GM12878 (cell line): ENCODE results near the gene ZNF771. TPM values are rescaled to one million over a fixed set of nuclear protein-coding genes. Genes with fewer than 3 reads are reported as not detected.

Experiments
- ASH2L ChIP-seq: fragments of 300-600, 200-600 bp; sonication (generic); IDR thresholded peaks from 2 replicates; pipeline ENCODE4 v1.6.1; 2017; ENCODE audit warnings: low read depth, mild to moderate bottlenecking, borderline replicate concordance
- BACH1 ChIP-seq: fragments of 450-650 bp; IDR thresholded peaks from 2 replicates; pipeline ENCODE4 v1.6.1; 2017; ENCODE audit warnings: mild to moderate bottlenecking, borderline replicate concordance
- EED ChIP-seq: sonication (generic); IDR thresholded peaks from 2 replicates; pipeline ENCODE4 v1.6.1; 2016; ENCODE audit warnings: antibody characterized with exemption, low read depth
- EGR1 ChIP-seq, 2 experiments: IDR thresholded peaks; 1 replicate in 1 of 2; 2 replicates in 1 of 2; pipeline ENCODE4 v1.6.1; 2011 to 2012; ENCODE audit warnings: low read depth in 2 of 2, low read length in 2 of 2, borderline replicate concordance in 1 of 2, mild to moderate bottlenecking in 1 of 2, moderate library complexity in 1 of 2
- IKZF2 ChIP-seq, 2 experiments: fragments of 450-650 bp; IDR thresholded peaks; 2 replicates each; pipeline ENCODE4 v1.6.1; 2017; ENCODE audit warnings: mild to moderate bottlenecking in 2 of 2, moderate library complexity in 2 of 2
- PAX5 ChIP-seq: IDR thresholded peaks from 2 replicates; pipeline ENCODE4 v1.6.1; 2011; ENCODE audit warnings: low read depth, low read length, borderline replicate concordance
- POLR2A ChIP-seq: IDR thresholded peaks from 2 replicates; pipeline ENCODE4 v1.6.1; 2011; ENCODE audit warnings: low read depth, mild to moderate bottlenecking, low read length
- POU2F2 ChIP-seq: IDR thresholded peaks from 3 replicates; pipeline ENCODE4 v1.6.1; 2011; ENCODE audit warnings: low read depth, mild to moderate bottlenecking, low read length, borderline replicate concordance
- SRF ChIP-seq, 2 experiments: IDR thresholded peaks; 2 replicates each; pipeline ENCODE4 v1.6.1; 2011; ENCODE audit warnings: low read depth in 2 of 2, low read length in 2 of 2, mild to moderate bottlenecking in 1 of 2, moderate library complexity in 1 of 2
- ZBED1 ChIP-seq: IDR thresholded peaks from 2 replicates; pipeline ENCODE4 v1.6.1; 2016; ENCODE audit warnings: borderline replicate concordance
- ZNF207 ChIP-seq: fragments of 450-650 bp; IDR thresholded peaks from 2 replicates; pipeline ENCODE4 v1.6.1; 2014; ENCODE audit warnings: antibody characterized with exemption, mild to moderate bottlenecking, borderline replicate concordance
- polyA plus RNA-seq, 11 experiments: library from polyadenylated mRNA; depleted of rRNA in 4 of 11; unstranded in 6 of 11; stranded (reverse) in 5 of 11; fragments of >200 nt; fragmentation: Nextera tagmentation in 4 of 11; fragmentation: Illumina TruSeq in 1 of 11; extraction: Ambion mirVana in 4 of 11; extraction: Trizol in 1 of 11; gene quantifications; 1 replicate in 1 of 11; 2 replicates in 10 of 11; pipeline versions ENCODE4 v1.2.1 to v1.2.3, GENCODE V29; 2011 to 2016; ENCODE audit warnings: inconsistent platforms in 2 of 11, missing spikeins in 2 of 11, low read depth in 1 of 11
- total RNA-seq, 4 experiments: library from RNA; depleted of rRNA in 3 of 4; stranded (reverse); fragments of >200 nt in 3 of 4; fragmentation: Illumina TruSeq in 1 of 4; extraction: Trizol in 1 of 4; gene quantifications; 2 replicates each; pipeline versions ENCODE4 v1.2.1 to v1.2.3, GENCODE V29; 2013 to 2021
- TF ChIP-seq, protein P1 (sequence below): fragments of 450-650 bp; IDR thresholded peaks from 2 replicates; pipeline ENCODE4 v1.6.1; 2016; ENCODE audit warnings: mild to moderate bottlenecking, moderate library complexity, borderline replicate concordance

Gene ZNF771
- total and polyA plus RNA-seq, 10 of the 15 experiments (the other 5 are each of a cell fraction or from before 2014, with no cell fraction given), result 0.98 to 7.6 (median 3.7) TPM

DNA sequence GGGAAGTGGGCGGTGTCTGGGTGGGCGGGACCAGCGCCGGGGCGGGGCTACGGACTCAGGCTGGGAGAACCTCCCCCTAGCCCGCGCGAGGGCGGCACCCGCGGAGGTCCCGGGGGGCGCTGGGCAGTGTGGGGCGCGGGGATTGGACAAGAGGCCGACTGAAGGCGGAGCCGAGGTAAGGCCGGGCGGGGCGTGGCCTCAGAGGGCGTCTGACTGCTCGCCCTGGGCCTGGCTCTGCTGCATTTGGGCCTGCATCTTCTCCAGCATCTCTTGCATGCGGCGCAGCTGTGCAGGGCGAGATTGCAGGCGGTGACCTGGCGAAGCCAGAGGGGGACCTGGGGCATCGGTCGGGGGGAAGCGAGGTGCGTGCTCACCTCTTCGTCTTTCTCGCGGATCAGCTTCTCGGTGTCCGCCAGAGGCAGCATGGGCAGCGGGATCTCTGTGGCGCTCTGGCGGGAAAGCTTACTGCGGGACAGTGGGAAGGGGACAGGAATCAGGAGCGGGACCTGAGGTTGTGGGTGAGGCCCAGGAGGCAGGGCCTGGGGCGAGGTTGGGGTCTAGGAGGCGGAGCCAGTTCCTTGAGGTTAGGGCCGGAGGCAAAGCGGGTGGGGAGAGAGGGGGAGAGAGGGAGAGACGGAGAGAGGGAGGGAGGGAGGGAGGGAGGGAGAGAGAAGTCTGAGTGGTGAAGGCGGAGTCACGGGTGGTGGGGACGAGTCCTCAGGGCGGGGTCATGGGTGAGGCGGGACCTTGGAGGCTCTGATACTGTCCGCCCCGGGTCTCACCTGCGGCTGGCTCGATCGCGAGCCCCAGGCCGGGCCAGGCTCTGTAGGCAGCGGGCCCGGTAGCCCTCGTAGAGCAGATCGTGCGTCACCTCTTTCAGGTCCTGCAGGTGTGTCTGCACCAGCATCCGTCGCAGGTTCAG lies 28.9 kb upstream of the ZNF771 start (continued):
- TF ChIP-seq, protein P1, sequence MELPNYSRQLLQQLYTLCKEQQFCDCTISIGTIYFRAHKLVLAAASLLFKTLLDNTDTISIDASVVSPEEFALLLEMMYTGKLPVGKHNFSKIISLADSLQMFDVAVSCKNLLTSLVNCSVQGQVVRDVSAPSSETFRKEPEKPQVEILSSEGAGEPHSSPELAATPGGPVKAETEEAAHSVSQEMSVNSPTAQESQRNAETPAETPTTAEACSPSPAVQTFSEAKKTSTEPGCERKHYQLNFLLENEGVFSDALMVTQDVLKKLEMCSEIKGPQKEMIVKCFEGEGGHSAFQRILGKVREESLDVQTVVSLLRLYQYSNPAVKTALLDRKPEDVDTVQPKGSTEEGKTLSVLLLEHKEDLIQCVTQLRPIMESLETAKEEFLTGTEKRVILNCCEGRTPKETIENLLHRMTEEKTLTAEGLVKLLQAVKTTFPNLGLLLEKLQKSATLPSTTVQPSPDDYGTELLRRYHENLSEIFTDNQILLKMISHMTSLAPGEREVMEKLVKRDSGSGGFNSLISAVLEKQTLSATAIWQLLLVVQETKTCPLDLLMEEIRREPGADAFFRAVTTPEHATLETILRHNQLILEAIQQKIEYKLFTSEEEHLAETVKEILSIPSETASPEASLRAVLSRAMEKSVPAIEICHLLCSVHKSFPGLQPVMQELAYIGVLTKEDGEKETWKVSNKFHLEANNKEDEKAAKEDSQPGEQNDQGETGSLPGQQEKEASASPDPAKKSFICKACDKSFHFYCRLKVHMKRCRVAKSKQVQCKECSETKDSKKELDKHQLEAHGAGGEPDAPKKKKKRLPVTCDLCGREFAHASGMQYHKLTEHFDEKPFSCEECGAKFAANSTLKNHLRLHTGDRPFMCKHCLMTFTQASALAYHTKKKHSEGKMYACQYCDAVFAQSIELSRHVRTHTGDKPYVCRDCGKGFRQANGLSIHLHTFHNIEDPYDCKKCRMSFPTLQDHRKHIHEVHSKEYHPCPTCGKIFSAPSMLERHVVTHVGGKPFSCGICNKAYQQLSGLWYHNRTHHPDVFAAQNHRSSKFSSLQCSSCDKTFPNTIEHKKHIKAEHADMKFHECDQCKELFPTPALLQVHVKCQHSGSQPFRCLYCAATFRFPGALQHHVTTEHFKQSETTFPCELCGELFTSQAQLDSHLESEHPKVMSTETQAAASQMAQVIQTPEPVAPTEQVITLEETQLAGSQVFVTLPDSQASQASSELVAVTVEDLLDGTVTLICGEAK, result no peak; the same call in 1 of the 2 replicates
- TF ChIP-seq PAX5 (no peak), BACH1 (peak; percentile 67; the same call in 1 of the 2 replicates), ZBED1 (no peak), ZNF207 (peak; percentile 81; the same call in 1 of the 2 replicates), EGR1 (IDR thresholded peaks at IDR 0.05; ENCODE audit: borderline replicate concordance in 1 of 2, low read depth in 2 of 2, low read length in 2 of 2) (peak in 1 of 2 experiments; percentile 68; a peak in 1 of 3 replicates), IKZF2 (IDR thresholded peaks at IDR 0.05) (no peak; a peak in 2 of 4 replicates), EED (peak; percentile 40), SRF (IDR thresholded peaks at IDR 0.05; ENCODE audit: low read depth in 2 of 2, low read length in 2 of 2) (no peak), ASH2L (no peak), POLR2A (peak; percentile 84), POU2F2 (0 out of 3 replicates have a peak, but pooled peaks have one; percentile 29)
